Inflammatory macrophage treated with lipopolysaccharide for 4 hours (primary cell): ENCODE data around the gene AGPAT4.
"Not testable (repeated sequence)": the region's sequence is repeated elsewhere in the genome, so short reads cannot be mapped to it uniquely, and the experiment has no call there.

Experiments
- DNase-seq: peaks from one replicate; pipeline ENCODE4 v3.0.0-alpha.2; 2020

Gene AGPAT4

DNA sequence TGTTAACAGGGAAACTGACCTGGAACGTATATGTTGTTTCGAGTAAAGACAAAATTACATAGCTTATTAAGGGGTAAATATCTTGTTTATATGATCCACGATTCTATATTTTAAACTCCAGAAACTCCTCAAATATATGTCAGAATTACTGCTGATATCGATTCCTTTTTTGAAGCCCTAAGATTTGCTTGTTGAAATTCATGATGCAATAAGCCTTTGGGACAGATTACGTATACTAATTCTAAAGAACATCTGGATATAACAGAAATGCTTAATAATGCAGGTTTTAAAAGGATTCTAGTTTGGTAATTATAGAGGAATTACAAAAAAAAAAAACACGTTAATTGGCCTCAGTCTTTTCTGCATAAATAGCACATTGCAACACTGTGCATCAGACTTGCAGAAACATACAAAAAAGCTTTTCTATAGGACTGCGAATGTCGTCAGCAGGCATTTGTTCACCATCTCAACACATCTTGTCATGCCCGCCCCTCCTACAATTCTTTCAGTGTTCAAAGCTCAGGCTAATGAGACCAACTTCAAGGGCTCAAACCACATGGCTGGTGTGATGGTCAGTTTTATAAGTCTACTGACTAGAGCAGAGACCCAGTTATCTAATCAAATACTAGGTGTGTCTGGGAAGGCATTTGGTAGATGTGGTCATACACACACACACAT lies 74.9 kb downstream of the AGPAT4 start:
- peak; percentile 19 for DNase-seq

DNA sequence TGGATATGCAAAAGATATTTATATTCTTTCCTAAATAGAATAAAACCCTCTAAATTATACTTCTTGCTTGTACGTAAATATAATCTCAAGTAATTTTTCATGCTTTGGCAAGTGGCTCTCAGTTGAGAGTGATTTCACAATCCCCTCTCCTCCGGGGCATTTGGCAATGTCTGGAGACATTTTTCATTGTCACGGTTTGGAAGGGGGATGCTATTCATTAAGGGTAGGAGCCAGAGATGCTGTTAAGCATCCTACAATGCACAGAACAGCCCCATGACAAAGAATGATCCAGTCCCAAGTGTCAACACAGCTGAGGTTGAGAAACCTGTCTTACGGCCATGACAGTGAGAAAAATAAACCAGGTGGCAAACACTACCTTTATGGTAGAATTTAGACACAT lies 75.7 kb downstream of the AGPAT4 start:
- peak; percentile 25 for DNase-seq

DNA sequence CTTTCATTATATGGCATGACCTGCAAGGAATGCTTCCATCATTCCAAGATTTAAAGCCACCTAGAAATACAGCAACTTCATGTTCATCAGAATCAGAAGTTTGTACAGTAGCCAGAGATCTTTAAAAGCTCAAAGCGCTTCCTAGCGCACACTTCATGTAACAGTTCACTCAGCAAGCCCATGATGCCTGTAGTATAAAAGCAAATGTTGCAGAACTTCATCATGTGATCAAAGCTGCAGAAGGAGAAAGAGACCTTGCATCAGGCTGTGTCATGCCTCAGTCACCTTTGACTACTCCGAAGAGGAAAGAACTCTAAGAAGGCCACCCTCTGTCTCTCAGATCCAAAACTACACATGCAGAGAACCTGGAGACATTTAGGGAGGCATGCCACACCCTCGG lies 78.5 kb downstream of the AGPAT4 start:
- DNase-seq: peak; percentile 77

DNA sequence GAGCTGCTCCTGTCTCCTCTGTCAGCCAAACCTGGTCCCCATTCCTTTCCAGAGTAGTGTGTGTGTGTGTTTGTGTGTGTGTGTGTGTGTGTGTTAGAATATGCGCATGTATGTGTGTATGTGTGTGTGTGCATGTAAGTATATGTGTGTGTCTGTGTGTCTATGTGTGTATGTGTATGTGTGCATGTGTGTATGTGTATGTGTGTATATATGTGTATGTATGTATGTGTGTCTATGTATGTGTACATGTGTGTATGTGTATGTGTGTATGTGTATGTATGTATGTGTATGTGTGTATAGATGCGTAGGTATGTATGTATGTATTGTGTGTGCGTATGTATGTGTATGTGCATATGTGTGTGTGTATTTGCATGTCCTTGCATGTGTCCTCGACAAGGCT lies 79.5 kb downstream of the AGPAT4 start:
- DNase-seq: no peak

DNA sequence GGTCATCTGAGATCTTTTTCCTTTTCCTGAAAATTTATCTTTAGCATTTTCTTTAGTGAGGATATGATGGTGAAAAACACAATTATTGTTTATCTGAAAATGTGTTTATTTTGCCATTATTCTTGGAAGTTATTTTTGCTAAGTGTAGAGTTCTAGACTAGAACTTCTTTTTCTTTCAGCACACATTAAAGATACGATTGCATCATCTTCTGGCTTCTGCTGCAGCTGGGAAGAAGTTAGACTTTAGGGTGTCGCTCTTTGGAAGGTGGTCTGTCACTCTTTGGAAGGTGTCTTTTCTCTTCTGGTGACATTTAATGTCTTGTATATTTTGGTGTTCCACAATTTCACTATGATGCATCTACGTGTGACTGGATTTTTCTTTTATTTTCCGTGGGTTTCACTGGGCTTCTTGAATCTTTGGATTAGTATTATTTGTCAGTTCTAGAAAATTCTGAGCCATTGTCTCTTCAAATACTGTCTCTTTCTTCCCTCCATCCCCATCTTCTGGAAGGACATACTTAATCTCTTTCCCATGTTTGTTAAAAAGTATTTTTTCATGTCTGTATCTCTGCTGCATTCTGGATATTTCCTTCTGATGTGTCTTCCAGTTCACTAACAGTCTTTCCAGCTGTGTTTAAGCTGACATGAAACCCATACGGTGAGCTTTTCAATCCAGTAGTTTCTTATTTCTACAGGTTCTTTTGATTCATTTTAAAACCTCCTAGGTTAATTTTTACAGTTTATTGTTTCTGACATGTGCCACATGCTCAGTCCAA lies 81.0 kb downstream of the AGPAT4 start:
- DNase-seq: peak; percentile 7

DNA sequence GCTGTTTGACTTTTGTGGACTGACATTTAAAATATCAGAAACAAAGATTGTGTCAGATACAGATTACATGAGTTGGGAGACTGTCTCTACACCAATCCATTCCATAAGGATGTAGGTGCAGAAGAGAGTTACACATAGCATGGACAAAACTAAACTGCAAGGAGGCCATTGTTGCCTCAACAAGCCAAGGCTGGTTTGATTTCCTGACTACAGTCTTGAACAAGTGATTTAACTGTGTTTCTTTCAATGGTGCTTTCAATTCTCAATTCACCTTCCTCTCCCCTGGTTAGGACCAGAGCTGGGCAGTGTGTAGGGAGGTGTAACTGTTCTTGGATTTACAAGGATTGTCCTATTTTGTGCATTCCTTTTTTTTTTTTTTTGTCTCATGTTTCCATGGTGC lies 82.2 kb downstream of the AGPAT4 start:
- no peak for DNase-seq

DNA sequence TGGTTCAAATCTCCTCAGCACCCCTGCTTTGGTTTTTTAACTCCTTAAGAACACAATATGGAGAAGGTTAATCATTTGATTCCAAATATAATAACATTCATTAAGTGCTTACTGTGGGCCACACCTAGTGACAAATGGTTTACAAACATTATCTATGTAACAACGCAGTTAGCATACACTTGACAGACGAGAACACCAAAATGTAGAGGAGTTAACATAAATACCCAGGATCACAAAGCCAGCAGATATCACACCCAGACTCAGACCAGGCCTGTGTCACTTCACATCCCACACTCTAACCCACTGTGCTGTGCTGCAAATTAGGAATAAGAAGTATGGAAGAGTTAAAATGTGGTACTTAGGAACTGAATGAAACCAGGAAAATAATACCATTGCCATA lies 82.9 kb downstream of the AGPAT4 start:
- no peak for DNase-seq

DNA sequence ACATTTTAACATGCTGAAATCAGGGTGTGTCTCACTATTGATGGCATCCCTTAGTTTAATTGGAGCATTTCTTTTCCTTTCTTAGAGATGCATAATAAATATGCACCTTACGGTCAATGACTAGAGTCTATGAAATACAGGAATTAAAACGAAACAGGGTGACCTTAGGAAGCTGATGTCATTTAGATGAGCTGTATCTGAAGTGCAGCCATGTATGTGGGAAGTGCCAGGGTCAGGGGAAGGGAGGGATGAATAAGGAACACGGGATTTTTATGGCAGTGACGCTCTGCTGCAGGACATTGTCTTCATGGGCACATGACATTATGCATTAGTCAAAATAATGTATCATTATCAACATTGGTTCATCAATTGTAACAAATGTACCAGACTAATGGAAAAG lies 84.0 kb downstream of the AGPAT4 start:
- DNase-seq: peak; percentile 68

DNA sequence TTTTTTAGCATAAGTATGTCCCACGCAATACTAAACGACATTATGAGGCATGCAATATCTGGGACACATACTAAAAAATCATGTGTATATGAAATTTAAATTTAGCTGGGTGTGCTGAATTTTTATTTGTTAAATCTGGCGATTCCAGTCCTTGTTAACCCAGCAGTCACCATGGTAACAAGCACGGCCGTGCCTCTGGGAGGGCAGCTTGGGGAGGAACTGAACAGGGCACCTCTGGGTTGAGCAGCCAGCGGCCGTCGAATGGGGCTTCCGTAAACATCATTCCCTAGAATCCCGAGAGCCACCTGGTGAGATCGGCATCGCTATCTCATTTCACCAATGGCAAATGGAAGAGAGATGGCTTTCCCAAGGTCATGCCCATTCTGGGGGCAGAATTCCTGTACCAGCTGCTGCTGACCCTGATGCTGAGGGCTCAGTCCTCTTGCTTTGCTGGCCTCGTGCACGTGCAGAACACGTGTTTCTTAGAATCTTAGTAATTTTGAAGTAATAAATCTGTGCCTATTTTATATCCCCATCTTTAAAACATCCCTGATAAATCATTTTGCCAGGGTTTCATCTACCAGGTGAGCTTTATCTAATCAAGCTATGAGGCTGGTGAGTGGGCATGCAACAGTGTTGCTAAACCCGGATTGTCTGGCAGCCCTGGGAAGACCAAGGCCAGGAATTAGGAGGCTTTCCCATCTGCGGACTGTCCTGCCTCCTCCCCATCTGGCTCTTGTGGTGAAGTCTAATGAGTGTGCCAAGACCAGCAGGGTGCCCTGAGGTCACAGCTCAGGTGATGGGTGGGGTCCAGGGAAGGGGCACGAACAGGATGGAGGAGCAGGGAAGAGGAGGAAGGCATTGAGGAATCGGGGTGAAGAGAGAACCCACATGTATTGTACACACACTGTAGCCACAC lies 85.1 kb downstream of the AGPAT4 start:
- no peak for DNase-seq

DNA sequence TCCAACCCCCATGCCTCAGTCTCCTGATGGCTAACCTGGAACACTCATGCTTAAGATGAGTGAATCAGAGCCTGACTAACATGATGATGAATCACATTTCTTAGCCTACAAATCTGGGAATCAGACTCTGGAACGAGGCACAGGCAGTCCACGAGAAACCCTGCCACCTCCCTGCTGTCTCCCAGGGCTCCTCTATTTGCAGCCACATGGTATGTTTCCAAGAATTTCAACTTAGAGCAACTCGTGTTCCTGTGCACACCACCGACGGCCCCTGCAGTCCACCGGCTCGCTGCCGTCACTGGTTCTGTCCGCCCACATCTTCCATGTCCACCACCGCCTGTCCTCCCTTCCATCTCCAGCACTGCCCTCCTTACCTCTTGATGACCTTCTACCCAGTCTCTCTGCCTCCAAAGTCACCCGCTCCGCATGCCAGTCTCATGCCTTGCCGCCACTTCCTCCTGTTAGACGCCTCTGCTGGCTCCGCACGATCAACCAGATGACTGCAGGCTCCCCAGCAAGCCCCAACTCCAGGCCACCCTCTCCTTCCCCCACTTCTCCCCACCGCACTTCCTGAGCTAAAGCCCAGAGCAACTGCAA lies 87.6 kb downstream of the AGPAT4 start:
- DNase-seq: peak; percentile 84

DNA sequence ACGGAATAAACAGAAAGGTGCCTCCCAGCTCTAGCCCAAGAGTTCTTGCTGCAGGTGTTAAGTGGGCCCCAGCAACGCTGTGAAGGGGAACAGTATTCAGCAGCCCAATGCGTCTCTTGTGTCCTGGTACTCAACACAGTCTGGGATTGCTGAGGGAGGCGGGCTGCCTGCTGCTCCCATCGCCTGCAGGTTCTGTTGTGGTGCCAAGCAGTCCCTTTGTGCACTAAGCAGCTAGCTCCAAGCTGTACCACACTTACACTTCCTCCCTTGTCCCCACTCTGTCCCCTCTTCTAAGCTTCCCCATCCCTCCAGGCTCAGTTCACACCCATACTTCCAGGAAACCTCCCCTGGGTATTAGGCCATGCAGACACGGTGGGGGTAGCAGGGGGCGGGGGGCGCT lies 92.7 kb downstream of the AGPAT4 start:
- DNase-seq: no peak

DNA sequence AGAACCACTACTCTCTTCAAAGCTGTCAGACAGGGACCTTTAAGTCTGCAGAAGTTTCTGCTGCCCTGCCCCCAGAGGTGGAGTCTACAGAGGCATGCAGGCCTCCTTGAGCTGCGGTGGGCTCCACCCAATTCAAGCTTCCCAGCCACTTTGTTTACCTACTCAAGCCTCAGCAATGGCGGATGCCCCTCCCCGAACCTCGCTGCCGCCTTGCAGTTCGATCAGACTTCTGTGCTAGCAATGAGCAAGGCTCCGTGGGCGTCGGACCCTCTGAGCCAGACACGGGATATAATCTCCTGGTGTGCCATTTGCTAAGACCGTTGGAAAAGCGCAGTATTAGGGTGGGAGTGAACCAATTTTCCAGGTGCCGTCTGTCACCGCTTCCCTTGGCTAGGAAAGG lies 95.7 kb downstream of the AGPAT4 start:
- not testable (repeated sequence) for DNase-seq

DNA sequence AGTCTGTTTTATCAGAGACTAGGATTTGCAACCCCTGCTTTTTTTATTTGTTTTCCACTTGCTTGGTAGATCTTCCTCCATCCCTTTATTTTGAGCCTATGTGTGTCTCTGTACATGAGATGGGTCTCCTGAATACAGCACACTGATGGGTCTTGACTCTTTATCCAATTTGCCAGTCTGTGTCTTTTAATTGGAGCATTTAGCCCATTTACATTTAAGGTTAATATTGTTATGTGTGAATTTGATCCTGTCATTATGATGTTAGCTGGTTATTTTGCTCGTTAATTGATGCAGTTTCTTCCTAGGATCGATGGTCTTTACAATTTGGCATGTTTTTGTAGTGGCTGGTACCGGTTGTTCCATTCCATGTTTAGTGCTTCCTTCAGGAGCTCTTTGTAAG lies 97.4 kb downstream of the AGPAT4 start:
- DNase-seq: not testable (repeated sequence)

DNA sequence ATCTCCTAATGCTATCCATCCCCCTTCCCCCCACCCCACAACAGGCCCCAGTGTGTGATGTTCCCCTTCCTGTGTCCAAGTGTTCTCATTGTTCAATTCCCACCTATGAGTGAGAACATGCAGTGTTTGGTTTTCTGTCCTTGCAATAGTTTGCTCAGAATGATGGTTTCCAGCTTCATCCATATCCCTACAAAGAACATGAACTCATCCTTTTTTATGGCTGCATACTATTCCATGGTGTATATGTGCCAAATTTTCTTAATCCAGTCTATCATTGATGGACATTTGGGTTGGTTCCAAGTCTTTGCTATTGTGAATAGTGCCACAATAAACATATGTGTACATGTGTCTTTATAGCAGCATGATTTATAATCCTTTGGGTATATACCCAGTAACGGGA lies 101.1 kb downstream of the AGPAT4 start:
- not testable (repeated sequence) for DNase-seq

DNA sequence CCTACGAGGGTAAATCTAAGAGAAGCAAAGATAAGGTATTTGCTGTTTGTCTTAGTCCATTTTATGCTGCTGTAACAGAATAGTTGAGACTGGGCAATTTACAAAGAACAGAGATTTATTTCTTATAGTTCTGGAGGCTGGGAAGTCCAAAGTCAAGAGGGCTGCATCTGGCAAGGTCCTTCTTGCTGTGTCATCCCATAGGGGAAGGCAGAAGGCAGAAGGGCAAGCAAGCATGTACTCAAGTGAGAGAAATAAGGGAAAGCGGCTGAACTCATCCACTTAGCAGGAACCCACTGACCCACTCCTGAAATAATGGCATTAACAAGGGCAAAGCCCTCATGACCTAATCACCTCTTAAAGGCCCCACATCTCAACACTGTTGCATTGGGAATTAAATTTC lies 102.7 kb downstream of the AGPAT4 start:
- peak; percentile 14 for DNase-seq

DNA sequence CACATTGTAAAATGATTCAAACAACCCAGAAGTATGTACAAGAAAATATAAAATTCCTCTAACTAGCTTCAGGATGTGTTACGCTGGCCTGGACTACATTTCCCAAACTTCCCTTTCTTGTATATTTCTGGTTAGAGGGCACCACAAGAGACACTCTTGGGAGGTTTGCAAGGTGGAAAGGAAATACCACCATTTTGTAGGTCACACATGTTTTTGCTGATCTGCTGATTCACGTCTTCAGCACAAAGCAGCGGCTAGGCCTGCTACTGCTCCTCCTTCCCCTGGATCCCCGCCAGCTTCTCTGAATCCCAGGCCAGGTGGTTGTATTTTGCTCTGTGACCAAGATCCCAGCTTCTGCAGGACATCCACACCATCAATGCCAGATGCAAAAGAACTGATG lies 104.2 kb downstream of the AGPAT4 start:
- peak; percentile 8 for DNase-seq

DNA sequence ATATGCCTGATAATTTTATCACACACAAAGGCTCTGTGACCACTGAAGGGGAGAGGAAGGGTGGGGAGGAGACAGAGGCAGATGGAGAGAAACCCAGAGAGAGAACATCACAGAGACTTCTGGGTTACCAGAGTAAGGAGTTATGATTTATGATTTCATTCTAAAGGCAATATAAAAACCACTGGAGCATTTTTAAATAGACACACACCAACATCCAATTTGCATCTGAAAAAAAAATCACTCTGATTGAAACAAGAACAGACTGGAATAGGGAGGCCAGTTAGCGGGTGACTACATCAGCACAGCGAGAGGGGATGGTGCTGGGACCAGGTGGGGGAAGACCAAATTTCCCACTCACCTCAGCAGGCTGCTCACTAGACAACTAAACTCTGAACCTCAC lies 104.8 kb downstream of the AGPAT4 start:
- no peak for DNase-seq

DNA sequence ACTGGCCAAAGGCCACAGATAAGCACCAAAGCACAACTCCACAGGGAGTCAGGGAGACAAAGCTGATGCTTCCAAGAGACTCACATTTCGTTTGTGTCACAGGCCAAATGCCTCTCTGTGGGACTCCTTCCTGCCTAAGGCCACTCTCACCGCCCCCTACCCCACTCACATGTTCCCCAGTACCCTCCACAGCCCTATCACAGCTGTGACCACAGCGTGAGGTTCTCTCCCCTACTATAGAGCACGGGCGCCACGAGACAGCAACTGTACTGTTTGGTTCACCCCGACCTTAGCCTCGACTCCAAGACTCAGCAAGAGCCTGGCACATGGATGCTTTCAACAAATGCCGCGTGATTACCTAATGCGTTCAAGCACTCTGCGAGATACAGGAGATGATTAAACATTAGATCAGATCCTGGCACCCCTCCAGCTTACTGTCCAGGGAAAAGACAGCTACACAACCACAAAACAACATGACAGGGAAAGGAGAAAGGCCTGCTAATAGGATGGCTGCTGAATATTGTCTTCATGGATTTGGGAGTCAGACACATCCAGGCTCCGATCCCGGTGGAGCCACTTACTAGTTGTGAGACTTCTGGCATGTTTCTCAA lies 105.5 kb downstream of the AGPAT4 start:
- peak; percentile 46 for DNase-seq

DNA sequence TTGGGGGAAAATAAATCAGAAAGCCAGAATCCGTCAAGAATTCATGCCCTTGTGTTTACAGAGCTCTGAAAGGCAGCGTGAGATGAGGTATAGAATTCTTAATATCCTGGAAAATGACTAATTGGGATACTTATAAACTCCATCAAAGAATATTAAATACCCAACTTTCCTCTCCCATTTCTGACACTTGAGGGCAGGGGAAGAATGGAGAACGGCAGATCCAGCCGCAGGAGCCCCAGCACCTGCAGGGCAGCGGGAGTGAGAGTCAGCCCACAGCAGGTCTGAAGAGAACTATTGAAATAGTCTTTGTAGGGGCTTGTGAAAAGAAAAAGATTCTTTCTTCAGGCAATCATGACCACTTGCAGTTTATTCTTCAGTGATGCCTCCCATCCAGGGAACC lies 107.2 kb downstream of the AGPAT4 start:
- DNase-seq: no peak

DNA sequence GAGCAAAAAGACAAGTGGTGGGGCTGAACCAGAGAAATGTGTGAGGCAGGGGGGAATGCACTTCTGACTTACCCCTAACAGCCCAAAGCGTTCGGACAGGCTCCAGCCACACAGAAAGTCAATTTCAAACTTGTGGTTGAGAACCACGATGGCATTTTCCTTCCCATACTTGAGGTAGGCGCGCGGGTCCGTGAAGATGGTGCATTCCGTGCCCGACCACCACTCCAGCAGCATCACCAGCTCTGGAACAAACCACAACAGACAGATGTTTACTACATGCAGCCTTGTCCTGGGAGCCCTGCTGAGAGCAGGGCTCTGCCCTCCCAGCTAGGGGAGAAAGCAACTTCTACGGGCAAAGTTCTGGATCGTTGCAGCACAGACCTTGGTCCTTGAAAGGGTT lies 107.7 kb downstream of the AGPAT4 start:
- DNase-seq: no peak

DNA sequence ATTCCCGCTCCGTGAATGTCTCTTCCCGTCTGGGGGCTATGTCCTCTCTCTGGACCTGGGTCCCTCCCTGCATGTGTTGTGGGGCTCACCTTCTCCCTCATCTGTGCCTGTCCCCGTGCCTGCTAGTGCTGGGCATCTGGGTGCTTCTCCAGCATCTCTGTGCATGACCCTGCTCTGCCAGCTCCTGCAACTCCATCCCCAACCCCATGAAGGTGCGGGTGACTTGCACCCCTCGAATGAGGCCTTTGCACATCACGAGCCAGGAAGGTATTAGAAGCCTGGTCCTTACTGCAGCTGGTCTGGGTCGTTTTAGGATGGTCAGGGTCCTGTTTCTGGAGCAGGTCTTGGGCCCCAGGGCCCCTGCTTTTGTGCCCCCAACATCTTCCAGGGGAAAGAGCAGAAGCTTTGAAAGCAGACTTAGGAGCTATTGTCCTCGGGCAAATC lies 109.7 kb downstream of the AGPAT4 start:
- DNase-seq: no peak

DNA sequence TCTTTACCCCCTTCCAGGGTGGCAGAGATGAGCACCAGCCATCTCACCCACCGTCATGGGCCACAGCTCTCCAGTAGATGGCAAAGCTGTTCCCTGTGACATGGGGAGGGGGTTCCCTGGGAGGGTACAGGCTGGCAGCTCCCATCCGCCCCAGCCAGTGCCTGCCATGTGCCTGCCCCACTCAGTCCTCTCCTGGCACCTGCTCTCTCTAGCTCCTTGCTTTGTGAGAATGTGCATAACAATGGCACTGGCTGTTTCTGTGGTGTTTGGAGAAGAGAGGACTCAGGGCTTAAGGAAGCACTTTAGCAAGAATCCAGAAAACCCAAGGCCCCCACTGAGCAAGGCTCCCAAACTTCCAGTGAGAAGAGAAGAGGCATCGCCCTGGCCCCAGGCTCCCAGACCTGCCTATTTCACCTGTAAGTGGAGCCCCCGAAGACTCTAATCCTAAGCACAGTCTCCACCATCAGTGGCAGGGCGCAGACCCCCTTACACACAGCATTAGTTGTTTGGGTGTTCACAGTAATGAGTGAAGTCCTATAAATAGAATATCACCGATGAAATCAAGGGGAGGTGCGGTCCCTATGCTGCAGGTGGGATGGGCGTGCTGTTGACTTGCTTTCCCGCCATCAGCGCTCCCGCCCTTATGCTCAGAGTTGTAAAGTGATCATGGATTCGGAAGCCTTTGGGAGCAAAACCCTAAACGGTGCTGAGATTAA lies 110.2 kb downstream of the AGPAT4 start:
- DNase-seq: no peak
